IPS DF 6.9 (cell line): ENCODE measurements around the gene PIP5K1A.
"Not testable (repeated sequence)": the region's sequence is repeated elsewhere in the genome, so short reads cannot be mapped to it uniquely, and the experiment has no call there.

Source experiments
- DNase-seq: peaks from one replicate; pipeline ENCODE4 v3.0.0-alpha.2; 2013; ENCODE audit warnings: low read depth, low spot score
- H3K27ac ChIP-seq: one replicate; pipeline ENCODE4 v1.5.1; 2013; ENCODE audit warnings: low read length, control low read depth
- H3K27me3 ChIP-seq: 2 replicates; pipeline ENCODE4 v1.6.1; 2013; ENCODE audit warnings: mild to moderate bottlenecking, low read length; ENCODE audit not compliant: control insufficient read depth, insufficient read depth
- H3K36me3 ChIP-seq: 2 replicates; pipeline ENCODE4 v1.6.1; 2013; ENCODE audit warnings: low read length; ENCODE audit not compliant: control insufficient read depth, insufficient read depth
- H3K4me1 ChIP-seq: 2 replicates; pipeline ENCODE4 v1.6.1; 2013; ENCODE audit warnings: low read length; ENCODE audit not compliant: control insufficient read depth, insufficient read depth
- H3K4me3 ChIP-seq: 2 replicates; pipeline ENCODE4 v1.5.1; 2013; ENCODE audit warnings: mild to moderate bottlenecking, low read length
- H3K9me3 ChIP-seq: 2 replicates; pipeline ENCODE4 v1.6.1; 2013; ENCODE audit warnings: low read length, inconsistent platforms; ENCODE audit not compliant: control insufficient read depth, insufficient read depth
- WGBS: extraction: QIAGEN DNeasy Blood & Tissue Kit; methylation state at CpG from one replicate; pipeline ENCODE4 v1.1.7; 2013; ENCODE audit warnings: mixed read lengths, missing lambda C conversion rate; ENCODE audit not compliant: insufficient read length, insufficient coverage; 5-methylcytosine and 5-hydroxymethylcytosine counted together

The PIP5K1A gene

GRCh38 chr1:151192047-151192446, 6.3 kb upstream of the PIP5K1A start:
- WGBS: no CpG with 5 or more reads among the region's 7 CpGs
- H3K36me3 ChIP-seq: no peaks in the 10 kb centered on the region
- H3K4me3 ChIP-seq: no peak overlapping the region

GRCh38 chr1:151193304-151193703, 5.0 kb upstream of the PIP5K1A start:
- no CpG with 5 or more reads among the region's 6 CpGs for WGBS
- no peaks in the 10 kb centered on the region for H3K9me3 ChIP-seq
- no peaks in the 10 kb centered on the region for H3K27me3 ChIP-seq
- H3K27ac ChIP-seq: no peak overlapping the region
- no peaks in the 10 kb centered on the region for H3K36me3 ChIP-seq
- DNase-seq: no peak
- no peaks in the 10 kb centered on the region; the same call in 1 of the 2 replicates for H3K4me1 ChIP-seq
- no peak overlapping the region for H3K4me3 ChIP-seq

More at GRCh38 chr1:151192047-151192446, 6.3 kb upstream of the PIP5K1A start:
- no peaks in the 10 kb centered on the region for H3K4me1 ChIP-seq
- no peaks in the 10 kb centered on the region for H3K9me3 ChIP-seq
- no peaks in the 10 kb centered on the region for H3K27me3 ChIP-seq
- DNase-seq: no peak
- H3K27ac ChIP-seq: no peak overlapping the region

GRCh38 chr1:151193856-151194255, 4.5 kb upstream of the PIP5K1A start:
- H3K4me1 ChIP-seq: no peaks in the 10 kb centered on the region; the same call in 1 of the 2 replicates

GRCh38 chr1:151194894-151195594, 3.3 kb upstream of the PIP5K1A start:
- not testable (repeated sequence) for DNase-seq, H3K4me1 ChIP-seq, H3K27ac ChIP-seq, H3K36me3 ChIP-seq, H3K27me3 ChIP-seq, H3K4me3 ChIP-seq, H3K9me3 ChIP-seq
- WGBS: no CpG with 5 or more reads among the region's 17 CpGs

More at GRCh38 chr1:151193856-151194255, 4.5 kb upstream of the PIP5K1A start:
- no peak overlapping the region for H3K4me3 ChIP-seq
- H3K27me3 ChIP-seq: no peaks in the 10 kb centered on the region
- WGBS: no CpG with 5 or more reads among the region's 1 CpG
- no peaks in the 10 kb centered on the region for H3K9me3 ChIP-seq
- no peak for DNase-seq
- H3K36me3 ChIP-seq: no peaks in the 10 kb centered on the region
- H3K27ac ChIP-seq: no peak overlapping the region

GRCh38 chr1:151196292-151196800, 2.0 kb upstream of the PIP5K1A start:
- Histone ChIP-seq H3K9me3 (no peaks in the 10 kb centered on the region), H3K36me3 (no peaks in the 10 kb centered on the region), H3K4me1 (no peaks in the 10 kb centered on the region; the same call in 1 of the 2 replicates), H3K27ac (no peak overlapping the region), H3K4me3 (no peak overlapping the region), H3K27me3 (no peaks in the 10 kb centered on the region)
- WGBS: no CpG with 5 or more reads among the region's 14 CpGs
- no peak for DNase-seq

- Histone ChIP-seq H3K4me1 (no peaks in the 10 kb centered on the region; the same call in 1 of the 2 replicates), H3K27me3 (no peaks in the 10 kb centered on the region), H3K9me3 (no peaks in the 10 kb centered on the region), H3K36me3 (no peaks in the 10 kb centered on the region), H3K4me3 (peak overlapping the region; percentile 73), H3K27ac (no peak overlapping the region)
- no CpG with 5 or more reads among the region's 10 CpGs for WGBS
- DNase-seq: no peak
These were observed 494 bp upstream of the PIP5K1A start for GRCh38 chr1:151197863-151198253.

GRCh38 chr1:151199873-151200581, 1.7 kb downstream of the PIP5K1A start:
- no CpG with 5 or more reads among the region's 11 CpGs for WGBS
- H3K27me3 ChIP-seq: no peaks in the 10 kb centered on the region
- H3K27ac ChIP-seq: no peak overlapping the region
- no peaks in the 10 kb centered on the region for H3K36me3 ChIP-seq
- H3K4me3 ChIP-seq: peak overlapping the region; percentile 73; the same call in 1 of the 2 replicates
- no peaks in the 10 kb centered on the region; the same call in 1 of the 2 replicates for H3K4me1 ChIP-seq
- DNase-seq: no peak
- no peaks in the 10 kb centered on the region for H3K9me3 ChIP-seq

GRCh38 chr1:151205381-151205965, 7.1 kb downstream of the PIP5K1A start:
- H3K27me3 ChIP-seq, H3K9me3 ChIP-seq, DNase-seq, H3K4me1 ChIP-seq, H3K4me3 ChIP-seq, H3K27ac ChIP-seq, H3K36me3 ChIP-seq: not testable (repeated sequence)
- no CpG with 5 or more reads among the region's 12 CpGs for WGBS

- Histone ChIP-seq H3K27me3 (no peaks in the 10 kb centered on the region), H3K36me3 (no peaks in the 10 kb centered on the region; the same call in 1 of the 2 replicates), H3K9me3 (no peaks in the 10 kb centered on the region), H3K4me3 (no peak overlapping the region), H3K27ac (no peak overlapping the region), H3K4me1 (no peaks in the 10 kb centered on the region)
- no CpG with 5 or more reads among the region's 1 CpG for WGBS
- DNase-seq: no peak
These were observed 12.5 kb downstream of the PIP5K1A start for GRCh38 chr1:151210830-151211229.

- H3K36me3 ChIP-seq: no peaks in the 10 kb centered on the region; the same call in 1 of the 2 replicates
- no peak for DNase-seq
These were observed 13.8 kb downstream of the PIP5K1A start for GRCh38 chr1:151211972-151212705.

More at GRCh38 chr1:151211972-151212705, 13.8 kb downstream of the PIP5K1A start:
- H3K9me3 ChIP-seq: no peaks in the 10 kb centered on the region
- no peak overlapping the region for H3K27ac ChIP-seq
- H3K27me3 ChIP-seq: no peaks in the 10 kb centered on the region
- H3K4me1 ChIP-seq: no peaks in the 10 kb centered on the region
- WGBS: no CpG with 5 or more reads among the region's 15 CpGs
- no peak overlapping the region for H3K4me3 ChIP-seq
